Natural killer cell (primary cell): ENCODE data around the gene GAN. TPM values are rescaled to one million over a fixed set of nuclear protein-coding genes. Genes with fewer than 3 reads are reported as not detected.

Source experiments
- ATAC-seq, 3 donors: fragments of 150-1000 bp in 2 of 3; fragments of 200-7000 bp in 1 of 3; cut with Tn5 transposase; 1 replicate in 1 of 3; 2 replicates in 2 of 3; pipeline ENCODE4 v1.10.0; 2021; ENCODE audit warnings: mild to moderate bottlenecking in 2 of 3, moderate library complexity in 2 of 3
- DNase-seq, 2 donors: peaks; one replicate each; pipeline versions ENCODE4 v3.0.0 to v3.0.0-alpha.2; 2013 to 2021; ENCODE audit warnings: mixed read lengths in 1 of 2
- H3K27ac ChIP-seq: one replicate; pipeline ENCODE4 v1.5.1; 2013; ENCODE audit warnings: mild to moderate bottlenecking, low read length
- H3K27me3 ChIP-seq: one replicate; pipeline ENCODE4 v1.6.1; 2013; ENCODE audit warnings: low read length; ENCODE audit not compliant: control insufficient read depth, insufficient read depth
- H3K36me3 ChIP-seq: one replicate; pipeline ENCODE4 v1.6.1; 2013; ENCODE audit warnings: low read length; ENCODE audit not compliant: control insufficient read depth, insufficient read depth
- H3K4me1 ChIP-seq: one replicate; pipeline ENCODE4 v1.6.1; 2013; ENCODE audit warnings: low read length; ENCODE audit not compliant: control insufficient read depth, insufficient read depth
- H3K4me3 ChIP-seq: one replicate; pipeline ENCODE4 v1.5.1; 2013; ENCODE audit warnings: low read length
- H3K9me3 ChIP-seq: one replicate; pipeline ENCODE4 v1.6.1; 2013; ENCODE audit warnings: low read length; ENCODE audit not compliant: control insufficient read depth, insufficient read depth
- H3K27ac Mint-ChIP-seq, 2 donors: one replicate each; pipeline ENCODE4 v1.8.0; 2022; ENCODE audit warnings: mild to moderate bottlenecking in 2 of 2, mixed read lengths in 2 of 2, moderate library complexity in 1 of 2
- H3K27me3 Mint-ChIP-seq, 2 donors: one replicate each; pipeline ENCODE4 v1.8.0; 2022; ENCODE audit warnings: low read depth in 2 of 2, mixed read lengths in 2 of 2
- H3K36me3 Mint-ChIP-seq: one replicate; pipeline ENCODE4 v1.8.0; 2022; ENCODE audit warnings: mixed read lengths
- H3K4me1 Mint-ChIP-seq, 2 donors: one replicate each; pipeline ENCODE4 v1.8.0; 2022; ENCODE audit warnings: mixed read lengths in 2 of 2
- H3K4me3 Mint-ChIP-seq: one replicate; pipeline ENCODE4 v1.8.0; 2022; ENCODE audit warnings: mild to moderate bottlenecking, moderate library complexity, mixed read lengths
- H3K9me3 Mint-ChIP-seq, 2 donors: one replicate each; pipeline ENCODE4 v1.8.0; 2022; ENCODE audit warnings: mixed read lengths in 2 of 2
- CTCF ChIP-seq: fragments of 200-600 bp; IDR thresholded peaks from one replicate; pipeline ENCODE4 v1.8.0; 2022; ENCODE audit warnings: antibody characterized with exemption
- WGBS: methylation state at CpG from one replicate; pipeline ENCODE4 v1.1.7; 2013; ENCODE audit warnings: missing lambda C conversion rate; ENCODE audit not compliant: insufficient coverage; 5-methylcytosine and 5-hydroxymethylcytosine counted together
- intact Hi-C: fragments of 100-400 bp; cut with micrococcal nuclease; formaldehyde crosslinking; loops from one replicate; pipeline ENCODE4 v1.14.2; 2022
- total RNA-seq, 4 donors: library from RNA; stranded (reverse); fragments of 120-200 nt in 1 of 4; gene quantifications; one replicate each; pipeline versions ENCODE4 v1.2.3 to v1.2.4, GENCODE V29; 2013 to 2022

The GAN gene
- total RNA-seq, 3 donors from 2014 or later (not counting 1 experiment from before 2014, with no cell fraction given) = 5.9 to 9.9 (median 7.3) TPM

- intact Hi-C loops = no loop called here
- WGBS = 81% methylated on average over 8 of the region's 8 CpGs
- H3K27ac Mint-ChIP-seq = no peak overlapping the region
- Histone ChIP-seq H3K36me3 (no peaks in the 10 kb centered on the region), H3K27me3 (no peaks in the 10 kb centered on the region), H3K9me3 (no peaks in the 10 kb centered on the region), H3K4me3 (no peak overlapping the region), H3K27ac (no peak overlapping the region), H3K4me1 (no peaks in the 10 kb centered on the region)
- no peaks in the 10 kb centered on the region for H3K36me3 Mint-ChIP-seq
- H3K4me1 Mint-ChIP-seq = no peaks in the 10 kb centered on the region
- DNase-seq = no peak
- H3K27me3 Mint-ChIP-seq = no peaks in the 10 kb centered on the region
- no peak for ATAC-seq
- H3K9me3 Mint-ChIP-seq = no peaks in the 10 kb centered on the region
- no peak for TF ChIP-seq CTCF
- no peak overlapping the region for H3K4me3 Mint-ChIP-seq
Measured at GRCh38 chr16:81284995-81285600, 29.7 kb upstream of the GAN start.

- H3K27ac ChIP-seq = no peak overlapping the region
- no peaks in the 10 kb centered on the region for H3K9me3 Mint-ChIP-seq
- H3K27me3 ChIP-seq = no peaks in the 10 kb centered on the region
- H3K4me1 Mint-ChIP-seq = no peaks in the 10 kb centered on the region
- H3K36me3 ChIP-seq = no peaks in the 10 kb centered on the region
- no peak for TF ChIP-seq CTCF
- no peak for ATAC-seq
- H3K9me3 ChIP-seq = no peaks in the 10 kb centered on the region
- intact Hi-C loops = no loop called here
- DNase-seq = no peak
- H3K27ac Mint-ChIP-seq = no peak overlapping the region
- H3K4me1 ChIP-seq = no peaks in the 10 kb centered on the region
- no peak overlapping the region for H3K4me3 Mint-ChIP-seq
- no peak overlapping the region for H3K4me3 ChIP-seq
- H3K27me3 Mint-ChIP-seq = no peaks in the 10 kb centered on the region
- H3K36me3 Mint-ChIP-seq = no peaks in the 10 kb centered on the region
- no CpG with 5 or more reads among the region's 1 CpG for WGBS
Measured at GRCh38 chr16:81286190-81286589, 28.6 kb upstream of the GAN start.

- no peaks in the 10 kb centered on the region for H3K4me1 Mint-ChIP-seq
- Histone ChIP-seq H3K27me3 (no peaks in the 10 kb centered on the region), H3K4me3 (no peak overlapping the region), H3K4me1 (no peaks in the 10 kb centered on the region), H3K36me3 (no peaks in the 10 kb centered on the region), H3K9me3 (no peaks in the 10 kb centered on the region), H3K27ac (no peak overlapping the region)
- no peaks in the 10 kb centered on the region for H3K9me3 Mint-ChIP-seq
- ATAC-seq (no peak), DNase-seq (no peak)
- WGBS = 89% methylated on average over 9 of the region's 9 CpGs
- TF ChIP-seq CTCF = no peak
- H3K27ac Mint-ChIP-seq = no peak overlapping the region
- H3K36me3 Mint-ChIP-seq = no peaks in the 10 kb centered on the region
- H3K27me3 Mint-ChIP-seq = peaks cover 0 to 13% of the 10 kb centered on the region in 2 donors
- no peak overlapping the region for H3K4me3 Mint-ChIP-seq
- intact Hi-C loops = no loop called here
Measured at GRCh38 chr16:81291117-81291516, 23.6 kb upstream of the GAN start.

- H3K27ac Mint-ChIP-seq = no peak overlapping the region
- no peaks in the 10 kb centered on the region for H3K36me3 Mint-ChIP-seq
- 87% methylated on average over 5 of the region's 5 CpGs for WGBS
- intact Hi-C loops = no loop called here
- no peaks in the 10 kb centered on the region for H3K4me1 Mint-ChIP-seq
- Histone ChIP-seq H3K9me3 (no peaks in the 10 kb centered on the region), H3K27ac (no peak overlapping the region), H3K36me3 (no peaks in the 10 kb centered on the region), H3K4me1 (no peaks in the 10 kb centered on the region), H3K27me3 (no peaks in the 10 kb centered on the region), H3K4me3 (no peak overlapping the region)
- no peak for DNase-seq
- TF ChIP-seq CTCF = no peak
- H3K4me3 Mint-ChIP-seq = no peak overlapping the region
- no peaks in the 10 kb centered on the region for H3K9me3 Mint-ChIP-seq
- no peak for ATAC-seq
- peaks cover 3 to 13% of the 10 kb centered on the region in 2 donors for H3K27me3 Mint-ChIP-seq
Measured at GRCh38 chr16:81292936-81293335, 21.8 kb upstream of the GAN start.
